Measurements from ENCODE around the gene ANKRD44.
"Not testable (repeated sequence)": the region's sequence is repeated elsewhere in the genome, so short reads cannot be mapped to it uniquely, and the experiment has no call there.

Gene ANKRD44

GRCh38 chr2:197258580-197258979, 52.0 kb downstream of the ANKRD44 start:
- DNase-seq (ENCODE audit: low spot score): no peak

DNA sequence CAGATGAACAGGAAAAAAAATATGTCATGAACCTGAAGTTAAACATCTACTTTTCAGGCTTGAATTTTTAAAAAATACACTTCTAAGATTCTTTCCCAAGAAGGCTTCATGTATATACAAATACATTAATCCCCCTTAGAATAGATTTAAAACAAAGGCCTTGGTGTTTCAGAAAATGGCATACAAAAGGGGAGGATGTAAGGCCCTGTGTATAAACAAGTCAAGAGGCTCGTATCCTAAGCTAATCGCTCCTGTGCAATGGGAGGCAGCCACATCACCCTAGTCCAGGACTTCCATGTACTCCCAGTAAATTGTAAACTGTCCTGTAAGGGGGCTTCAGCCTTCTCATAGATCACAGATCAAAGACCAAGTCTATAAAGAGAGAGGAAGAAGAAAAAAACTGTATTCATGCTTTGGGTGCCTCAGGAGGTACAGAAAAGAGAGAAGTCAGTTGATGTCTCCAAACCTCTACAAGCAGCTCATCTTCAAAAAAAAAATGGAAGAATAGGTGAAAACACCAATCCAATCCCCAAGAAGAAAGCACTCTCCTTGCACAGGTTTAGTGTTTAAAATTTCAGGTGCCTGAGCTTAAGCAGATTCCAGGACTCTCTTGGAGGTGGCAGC, 53.9 kb downstream of the ANKRD44 start:
- no peak for DNase-seq (ENCODE audit: low spot score)

DNA sequence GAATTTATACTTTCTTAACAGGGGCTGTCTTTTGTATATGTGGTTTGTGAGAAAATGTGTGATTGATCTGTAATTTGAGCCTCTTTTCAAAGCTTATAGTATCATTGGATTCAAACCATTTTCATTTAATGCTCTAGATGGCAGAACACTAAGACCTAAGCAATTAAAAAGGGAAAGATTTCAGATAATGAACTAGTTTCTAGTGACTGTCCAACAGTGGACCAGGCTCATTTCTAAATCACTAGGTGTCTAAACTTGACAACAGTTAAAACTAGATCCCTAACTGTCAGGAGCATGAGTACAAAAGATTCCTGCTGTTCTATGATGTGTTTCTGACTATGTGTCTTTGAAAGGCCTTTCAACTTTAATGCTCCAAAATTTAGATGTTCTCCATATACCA, 54.6 kb downstream of the ANKRD44 start:
- no peak for DNase-seq (ENCODE audit: low spot score)

DNA sequence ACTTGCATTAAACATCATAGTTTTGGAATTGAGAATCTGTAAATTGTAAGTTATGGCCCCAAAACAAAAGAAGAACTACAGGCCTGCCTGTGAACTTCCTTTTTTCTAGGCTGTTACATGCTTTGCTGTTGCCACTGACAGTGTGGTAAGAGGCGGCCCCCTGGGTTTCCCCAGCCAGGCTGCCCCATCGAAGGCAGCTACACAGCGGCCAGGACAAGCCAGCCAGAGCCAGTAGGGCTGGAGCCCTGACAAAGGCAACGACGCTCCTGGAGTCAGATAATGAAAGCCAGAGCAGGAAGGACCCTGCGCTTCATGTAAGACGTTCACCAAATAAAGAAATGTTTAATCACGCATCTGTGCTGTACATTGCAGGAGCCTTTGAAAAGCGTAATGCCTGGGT, 55.0 kb downstream of the ANKRD44 start:
- no peak for DNase-seq (ENCODE audit: low spot score)

- DNase-seq (ENCODE audit: low spot score): no peak
Observed at GRCh38 chr2:197254776-197255530, 55.6 kb downstream of the ANKRD44 start.

- DNase-seq (ENCODE audit: low spot score): no peak
Observed at GRCh38 chr2:197251576-197251975, 59.0 kb downstream of the ANKRD44 start.

DNA sequence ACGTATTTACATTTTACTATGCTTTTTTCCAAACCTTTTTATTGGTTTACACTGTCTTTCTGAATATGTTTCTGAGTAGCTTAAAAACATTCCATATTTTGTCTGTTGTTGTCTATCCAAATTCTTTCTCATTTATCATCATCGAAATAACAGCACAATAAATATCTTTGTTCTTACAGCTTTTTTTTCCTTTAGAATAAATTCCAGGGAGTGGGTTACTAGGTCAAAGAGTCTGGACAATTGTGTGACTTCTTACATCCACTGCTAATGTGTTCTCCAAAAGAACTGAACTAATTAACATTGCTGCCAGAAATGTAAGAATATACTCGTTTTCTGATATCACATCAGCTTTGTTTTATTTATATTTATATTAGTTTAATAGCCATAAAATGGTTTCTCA, 59.4 kb downstream of the ANKRD44 start:
- DNase-seq (ENCODE audit: low spot score): no peak

DNA sequence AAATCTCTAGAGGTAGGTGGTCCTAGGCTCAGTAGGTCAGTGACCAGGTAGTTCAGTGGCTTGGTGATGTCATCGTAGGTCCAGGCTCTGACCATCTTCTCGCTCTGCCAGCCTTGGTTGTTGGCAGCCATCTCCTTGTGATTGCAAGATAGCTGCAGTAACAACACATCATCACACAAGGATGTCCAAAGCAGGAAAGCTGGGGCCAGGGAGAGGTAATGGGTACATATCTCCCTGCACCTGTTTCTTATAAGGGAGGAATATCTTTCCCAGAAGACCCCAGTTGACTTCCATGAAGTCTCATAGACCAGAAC, 60.5 kb downstream of the ANKRD44 start:
- no peak for DNase-seq (ENCODE audit: low spot score)

DNA sequence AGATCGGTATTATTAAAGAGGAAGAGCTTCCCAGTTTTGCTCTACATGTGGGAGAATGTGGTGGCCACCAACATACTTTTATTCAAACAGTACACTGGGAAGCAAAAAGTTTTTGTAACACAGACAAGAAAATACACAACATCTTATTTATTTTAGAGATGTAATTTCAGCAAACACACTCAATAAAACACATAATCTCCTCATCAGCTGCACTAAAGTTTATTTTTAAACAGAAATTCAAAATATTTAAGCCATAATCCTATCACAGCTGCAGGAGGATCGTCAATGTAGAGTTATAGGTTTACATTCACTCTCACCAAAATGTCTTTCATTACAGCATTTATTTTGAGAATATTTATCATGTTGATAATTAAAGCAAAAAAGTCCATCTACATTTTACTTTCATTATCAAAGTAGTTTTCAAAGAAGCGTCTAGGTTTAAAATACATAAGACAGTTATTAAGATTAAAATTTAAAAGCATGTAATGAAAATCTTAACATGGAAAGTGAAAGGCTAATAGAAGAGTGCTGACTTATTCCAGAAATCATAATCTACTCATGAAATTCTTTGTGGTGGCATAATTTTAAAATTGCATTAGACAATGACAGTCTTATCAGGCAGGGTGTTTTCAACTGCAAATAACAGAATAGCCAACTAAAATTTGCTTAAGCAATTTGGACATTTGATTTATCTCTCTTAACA, 61.0 kb downstream of the ANKRD44 start:
- DNase-seq (ENCODE audit: low spot score): no peak

GRCh38 chr2:197248623-197249022, 62.0 kb downstream of the ANKRD44 start:
- no peak for DNase-seq (ENCODE audit: low spot score)

- DNase-seq (ENCODE audit: low spot score): no peak
Observed at GRCh38 chr2:197248001-197248401, 62.6 kb downstream of the ANKRD44 start.

DNA sequence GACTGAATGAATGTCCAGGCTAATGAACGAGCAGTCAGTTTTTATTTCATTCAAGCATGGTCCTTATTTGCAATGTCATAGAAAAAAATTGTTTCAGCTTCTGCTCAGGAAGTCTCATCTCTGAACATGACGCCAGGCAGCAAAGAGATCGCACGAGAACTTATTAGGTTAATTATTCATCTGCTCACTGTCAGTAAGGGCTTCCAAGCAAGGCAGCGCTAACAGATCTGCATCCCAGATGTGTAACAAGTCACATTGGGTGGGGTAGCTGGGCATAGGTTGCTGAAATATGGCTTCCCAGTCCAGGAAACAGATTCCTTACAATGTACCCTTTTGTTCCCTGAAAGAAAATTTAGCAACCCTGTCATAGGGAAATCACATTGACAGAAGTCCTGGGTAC, 63.5 kb downstream of the ANKRD44 start:
- DNase-seq (ENCODE audit: low spot score): no peak

GRCh38 chr2:197245829-197246804, 64.5 kb downstream of the ANKRD44 start:
- DNase-seq (ENCODE audit: low spot score): no peak

DNA sequence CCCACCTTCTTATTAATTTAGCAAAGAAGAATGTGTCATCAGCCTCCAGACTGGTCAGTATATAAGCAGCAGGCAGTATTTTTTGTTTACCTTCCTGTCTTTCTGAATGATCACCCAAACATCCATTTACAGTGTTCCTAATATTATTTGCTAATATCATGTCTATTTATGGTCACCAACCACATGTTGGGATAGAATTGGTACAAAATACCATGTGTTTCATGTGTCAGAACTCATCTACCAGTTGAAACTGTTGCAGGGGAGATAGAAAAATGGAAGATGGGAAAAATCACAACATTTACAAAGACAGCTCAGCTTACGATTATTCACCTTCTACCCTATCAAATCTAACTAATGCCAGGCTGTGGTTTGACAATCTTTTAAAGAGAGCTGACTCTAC, 66.2 kb downstream of the ANKRD44 start:
- no peak for DNase-seq (ENCODE audit: low spot score)

GRCh38 chr2:197242719-197243118, 67.9 kb downstream of the ANKRD44 start:
- no peak for DNase-seq (ENCODE audit: low spot score)

DNA sequence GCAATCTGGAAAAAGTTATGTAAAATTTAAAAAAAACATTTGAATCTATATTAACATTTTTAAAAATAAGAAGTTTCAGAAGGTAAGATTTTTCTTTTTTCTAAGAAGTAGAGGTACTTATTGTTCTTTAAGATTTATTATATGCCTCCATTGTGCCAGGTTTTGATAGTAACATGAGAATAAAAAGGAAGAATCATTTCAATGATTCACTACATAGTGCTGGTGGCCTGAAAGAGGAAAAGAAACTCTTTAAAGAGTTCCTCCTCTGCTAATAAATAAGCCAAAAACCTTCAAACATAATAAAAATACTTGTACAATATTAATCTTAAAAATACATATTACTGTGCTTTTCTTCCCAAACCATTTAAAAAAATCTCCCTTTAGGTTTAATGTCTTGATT, 69.0 kb downstream of the ANKRD44 start:
- DNase-seq (ENCODE audit: low spot score): no peak

GRCh38 chr2:197241153-197241552, 69.4 kb downstream of the ANKRD44 start:
- DNase-seq (ENCODE audit: low spot score): no peak

DNA sequence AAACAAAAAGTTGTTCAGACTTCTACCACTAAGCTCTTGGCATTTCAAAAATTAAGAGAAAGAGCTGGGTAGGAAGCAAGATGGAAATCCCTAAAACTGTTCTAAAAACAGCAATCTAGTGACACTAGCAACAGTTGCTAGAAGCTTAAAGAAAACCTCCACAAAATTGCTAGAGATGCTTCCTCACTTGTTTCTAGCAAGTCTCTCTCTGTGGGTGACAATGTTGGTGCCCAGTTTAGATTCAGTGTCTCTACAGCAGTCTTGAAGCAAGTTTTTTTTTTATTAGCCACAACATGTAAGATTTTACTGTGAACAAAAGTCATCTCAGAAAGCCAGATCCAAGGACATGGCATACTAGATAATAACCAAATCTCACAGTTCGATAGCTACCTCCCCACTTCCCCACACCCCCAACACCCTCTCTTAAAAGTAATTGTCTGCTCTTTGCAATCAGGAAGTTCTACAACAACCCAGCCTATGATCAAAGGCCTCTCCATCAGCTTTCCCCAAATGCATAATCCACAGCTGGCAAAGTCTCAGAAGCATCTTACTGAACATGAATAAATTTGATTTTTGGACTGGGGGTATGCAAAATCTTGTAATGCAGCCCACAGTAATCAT, 70.0 kb downstream of the ANKRD44 start:
- no peak for DNase-seq (ENCODE audit: low spot score)

GRCh38 chr2:197240018-197240417, 70.6 kb downstream of the ANKRD44 start:
- not testable (repeated sequence) for DNase-seq (ENCODE audit: low spot score)

GRCh38 chr2:197239434-197239833, 71.1 kb downstream of the ANKRD44 start:
- no peak for DNase-seq (ENCODE audit: low spot score)

- no peak for DNase-seq (ENCODE audit: low spot score)
Observed at GRCh38 chr2:197238043-197238365, 72.6 kb downstream of the ANKRD44 start.

Measured in hematopoietic multipotent progenitor cell treated with erythropoietin and hydrocortisone succinate and interleukin-3 and kit ligand, for 17 days (in vitro differentiated cells).